Medulla oblongata (tissue), 1 donor: ENCODE data around the gene TRIB2.
"Not testable (repeated sequence)": the region's sequence is repeated elsewhere in the genome, so short reads cannot be mapped to it uniquely, and the experiment has no call there.

ENCODE experiments used
- DNase-seq: peaks from one replicate; pipeline ENCODE4 v3.0.0-alpha.2; 2015; ENCODE audit errors: extremely low spot score

Gene TRIB2

DNA sequence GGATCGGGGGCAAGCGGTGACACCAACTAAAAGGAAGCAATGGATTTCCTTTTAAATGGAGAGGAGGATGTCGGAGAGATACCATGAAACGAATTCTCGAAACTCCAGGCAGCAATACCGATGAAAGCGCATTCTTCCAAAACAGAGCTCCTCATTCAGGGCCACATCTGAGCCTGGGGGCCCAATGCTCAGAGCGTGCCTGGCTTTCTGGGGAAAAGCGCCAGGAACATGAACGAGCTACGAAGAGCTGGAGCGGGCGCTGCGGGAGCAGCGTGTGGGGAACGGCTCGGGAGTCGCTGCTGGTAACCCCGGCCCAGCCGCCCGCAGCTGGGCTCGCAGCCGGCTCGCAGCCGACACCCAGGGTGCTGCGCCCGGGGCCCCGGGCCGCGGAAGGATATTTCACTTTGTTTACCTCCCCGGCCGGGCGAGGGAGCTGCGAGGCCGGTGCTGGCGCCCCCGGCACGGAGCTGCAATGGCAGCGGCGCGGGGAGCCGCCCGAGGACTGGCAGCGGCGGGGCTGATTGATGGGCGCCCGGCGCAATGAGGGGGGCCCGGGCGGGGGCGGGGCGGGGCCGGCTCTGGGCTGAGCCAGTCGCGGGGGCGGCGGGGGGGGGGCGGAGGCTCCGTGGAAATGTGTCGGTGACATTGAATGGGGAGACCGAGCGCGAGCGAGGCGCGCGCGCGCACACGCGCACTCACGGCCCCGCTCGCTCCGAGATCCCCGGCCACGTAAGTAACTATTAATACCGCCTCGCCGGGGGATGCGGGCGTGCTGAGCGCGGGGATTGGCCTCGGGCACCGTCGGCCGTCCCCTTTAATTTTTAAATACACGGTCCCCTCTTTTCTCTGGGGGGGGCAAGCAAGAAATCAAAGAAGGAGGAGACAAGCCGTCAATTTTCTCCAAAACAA, at the start of gene TRIB2:
TSS of gene TRIB2 (plus strand) at position 655 of the 909 bp plus-strand sequence. CDS start 1,372 bp downstream, outside the sequence.
- peak; percentile 91 for DNase-seq

DNA sequence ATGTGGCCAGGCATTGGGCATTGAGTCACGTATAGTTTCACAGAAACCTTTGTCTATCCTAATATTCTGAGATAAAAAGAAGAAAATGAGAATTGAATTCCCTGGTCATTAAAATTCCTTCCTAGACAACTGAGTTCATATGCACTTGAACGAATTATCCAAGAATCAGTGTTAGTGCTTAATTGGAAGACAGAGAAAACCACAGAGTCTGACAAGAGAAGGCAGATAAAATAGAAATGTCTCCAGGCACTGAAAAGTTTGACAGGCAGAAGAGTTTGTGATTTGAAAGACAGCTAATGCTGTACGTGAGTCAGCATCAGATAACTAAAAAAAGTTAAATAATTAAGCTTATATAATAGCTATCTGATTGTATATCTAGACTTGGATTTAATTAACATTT, 47.7 kb upstream of the TRIB2 start:
- DNase-seq = no peak

DNA sequence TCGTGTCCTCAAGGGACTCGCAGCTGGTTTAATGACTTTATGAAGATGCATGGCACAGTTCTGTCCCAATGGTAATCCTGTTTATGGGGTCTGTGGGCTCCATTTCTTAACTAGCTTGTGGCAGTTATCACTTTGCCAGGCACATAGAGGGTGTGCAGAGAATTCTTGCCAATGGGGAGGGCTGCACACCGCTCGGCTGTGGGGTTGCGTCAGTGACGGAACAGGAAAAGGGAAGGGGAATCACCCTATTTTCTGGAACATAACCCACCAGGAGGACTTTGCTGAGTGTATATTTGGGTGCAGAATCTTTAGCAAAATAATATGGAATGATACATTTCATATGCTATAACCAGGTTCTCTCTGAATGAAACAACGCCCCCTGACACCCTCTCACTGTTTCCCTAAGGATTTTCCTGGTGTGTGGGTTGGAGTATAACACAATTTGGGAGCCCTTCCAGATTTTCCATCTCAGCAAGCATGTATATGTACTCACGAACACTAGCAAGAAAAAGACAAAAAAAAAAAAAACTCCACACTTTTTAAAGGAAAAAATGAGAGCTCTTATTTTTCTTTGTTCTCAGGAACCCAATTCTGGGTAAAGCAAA, 43.9 kb upstream of the TRIB2 start:
- no peak for DNase-seq

DNA sequence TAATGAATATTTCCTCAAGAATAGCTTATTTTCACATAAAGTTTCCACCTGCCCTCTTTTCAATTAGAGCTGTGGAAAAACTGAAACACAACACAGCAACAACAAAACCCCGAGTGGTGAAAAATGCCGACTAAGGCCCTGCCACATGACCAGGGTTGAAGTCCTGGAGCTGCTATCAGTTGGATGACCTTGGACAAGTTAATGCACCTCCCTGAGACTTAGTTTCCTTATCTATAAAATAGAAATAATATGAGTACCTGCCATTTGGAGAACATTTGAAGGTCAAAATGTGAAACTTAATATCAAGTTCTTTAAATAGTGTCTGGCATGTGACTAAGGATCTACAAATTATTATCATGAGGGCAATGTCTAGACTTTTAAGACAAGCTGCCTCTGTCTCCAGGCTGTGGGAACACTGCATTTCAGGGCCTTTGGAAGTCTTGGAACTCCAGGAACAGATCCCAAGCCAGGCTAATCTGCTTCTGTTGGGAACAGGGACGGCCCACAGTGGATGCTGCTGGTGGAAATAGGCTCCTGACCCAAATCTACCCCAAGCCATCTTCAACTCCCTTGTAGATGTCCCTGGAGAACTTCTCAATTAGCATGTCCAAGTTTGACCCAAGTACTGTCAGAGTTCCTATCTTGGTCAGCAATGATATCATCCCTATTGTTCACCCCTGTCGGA, 42.0 kb upstream of the TRIB2 start:
- DNase-seq = no peak

DNA sequence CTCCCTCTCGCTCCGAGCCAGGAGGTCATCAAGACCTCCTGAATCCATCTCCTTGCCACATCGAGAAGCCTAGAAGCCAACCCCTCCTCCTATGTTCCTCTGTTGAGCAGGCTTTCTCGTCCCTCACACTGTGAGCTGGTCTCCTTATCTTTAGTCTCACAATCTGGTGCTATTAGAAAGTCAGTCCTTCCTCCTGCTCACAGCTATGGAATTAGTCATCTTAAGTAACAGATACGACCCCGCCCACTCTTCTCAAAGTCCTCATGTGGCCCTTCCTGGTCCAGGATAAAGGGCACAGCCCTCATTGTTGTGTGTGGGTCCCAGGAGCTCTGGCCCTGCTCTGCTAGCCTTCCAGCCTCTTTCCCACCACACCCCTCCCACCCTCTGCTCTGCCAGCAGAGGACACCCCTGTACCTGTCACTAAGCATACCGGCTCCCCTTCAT, 41.4 kb upstream of the TRIB2 start:
- DNase-seq = no peak

DNA sequence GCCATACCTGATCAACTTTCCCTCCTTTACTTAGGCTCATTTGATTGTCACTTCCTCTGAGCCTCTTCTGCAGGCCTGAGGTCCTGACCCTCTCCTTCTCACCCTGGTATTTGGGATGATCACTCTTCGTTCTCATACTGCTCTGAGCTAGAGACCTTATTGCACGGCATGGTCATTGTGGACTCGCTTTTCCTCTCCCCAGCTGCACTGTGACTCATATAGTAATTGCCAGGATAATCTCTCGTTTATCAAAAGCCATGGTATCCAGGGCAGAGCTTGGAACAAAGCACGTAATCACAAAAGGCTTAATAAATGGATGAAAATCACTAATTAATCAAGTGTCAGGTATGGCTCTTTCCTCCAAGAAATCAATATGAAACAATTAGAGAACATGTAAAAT, 40.9 kb upstream of the TRIB2 start:
- no peak for DNase-seq

DNA sequence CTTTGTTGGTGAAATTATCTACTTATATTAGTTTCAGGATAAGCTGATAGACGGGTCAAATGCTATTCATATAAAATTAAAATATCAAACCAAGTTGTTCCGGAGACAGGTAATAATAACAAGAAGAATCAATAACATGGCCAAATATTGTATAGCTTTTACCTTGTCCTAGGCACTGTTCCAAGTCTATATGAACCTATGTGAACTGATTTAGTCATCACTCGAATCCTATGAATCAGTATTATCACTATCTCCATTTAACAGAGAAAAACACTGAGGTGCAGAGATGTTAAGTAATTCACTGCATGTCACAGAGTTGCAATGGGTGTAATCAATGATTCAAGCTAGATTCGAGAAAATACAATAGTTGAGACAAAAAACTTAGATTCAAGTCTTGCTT, 40.0 kb upstream of the TRIB2 start:
- no peak for DNase-seq

DNA sequence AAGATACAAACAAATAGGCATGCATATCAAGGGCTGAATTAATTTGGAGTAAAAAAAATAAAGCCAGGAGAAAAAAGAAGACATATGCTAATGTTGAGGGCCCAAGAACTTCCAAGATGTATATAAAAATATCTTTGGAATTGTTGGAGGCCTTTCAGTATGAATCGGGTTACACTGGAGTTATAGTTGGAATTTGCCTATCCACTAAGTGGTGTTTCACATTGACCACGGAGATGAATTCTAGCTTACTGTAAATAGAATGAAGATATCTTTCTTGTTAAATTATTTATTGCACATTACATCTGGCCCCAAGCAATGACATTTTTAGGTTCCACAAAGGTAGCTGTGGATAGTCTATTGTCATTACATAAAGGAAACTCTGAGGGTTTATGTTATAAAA, 38.5 kb upstream of the TRIB2 start:
- DNase-seq = no peak

DNA sequence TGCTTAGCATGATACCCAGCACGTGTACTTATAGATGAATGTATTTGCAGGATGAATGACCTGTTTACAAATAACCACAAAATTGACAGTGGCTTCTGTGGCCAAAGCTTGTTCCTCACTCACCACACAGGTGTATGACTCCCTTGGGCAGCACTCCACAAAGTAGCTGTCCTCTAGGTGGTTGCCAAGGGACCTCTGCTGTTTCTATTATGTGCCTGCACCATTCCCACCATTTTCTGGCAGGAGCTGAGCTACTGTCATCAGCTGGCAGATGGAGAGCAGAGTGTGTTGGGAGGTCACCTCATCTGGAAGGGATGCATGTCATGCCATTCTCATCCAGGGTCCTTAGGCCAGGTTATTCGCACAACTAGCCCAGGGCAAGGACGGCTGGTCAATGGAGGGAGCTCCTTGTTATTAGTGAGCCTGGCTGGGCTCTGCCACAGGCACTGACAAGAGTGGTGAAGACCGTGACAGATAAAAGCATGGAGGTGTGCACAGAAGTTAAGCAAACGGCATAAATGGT, 37.1 kb upstream of the TRIB2 start:
- DNase-seq = no peak

DNA sequence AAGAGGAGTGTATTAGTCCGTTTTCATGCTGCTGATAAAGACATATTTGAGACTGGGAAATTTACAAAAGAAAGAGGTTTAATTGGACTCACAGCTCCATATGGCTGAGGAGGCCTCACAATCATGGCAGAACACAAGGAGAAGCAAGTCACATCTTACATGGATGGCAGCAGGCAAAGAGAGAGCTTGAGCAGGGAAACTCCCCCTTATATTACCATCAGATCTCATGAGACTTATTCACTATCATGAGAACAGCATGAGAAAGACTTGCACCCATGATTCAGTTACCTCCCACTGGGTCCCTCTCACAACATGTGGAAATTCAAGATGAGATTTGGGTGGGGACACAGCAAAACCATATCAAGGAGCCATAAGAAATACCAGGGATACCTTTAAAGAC, 36.6 kb upstream of the TRIB2 start:
- not testable (repeated sequence) for DNase-seq

DNA sequence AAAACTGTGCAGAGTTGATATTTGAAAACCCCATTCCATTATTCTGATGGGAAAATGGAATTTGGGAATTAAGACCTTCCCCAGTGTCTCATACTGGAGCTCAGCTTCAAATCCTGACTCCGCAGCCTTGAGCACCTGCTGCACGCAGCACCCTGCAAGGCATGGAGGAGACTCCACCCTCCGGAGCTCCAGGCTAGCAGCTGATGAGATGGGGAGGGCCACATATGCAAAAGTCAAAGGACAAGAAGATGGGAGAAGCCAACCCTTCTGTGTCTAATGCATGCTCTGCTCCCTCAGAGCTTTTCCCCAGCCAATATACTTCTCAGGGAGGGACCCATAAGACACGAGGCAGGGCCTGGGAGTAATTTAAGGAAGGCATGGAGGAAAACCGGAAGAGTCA, 34.7 kb upstream of the TRIB2 start:
- no peak for DNase-seq

DNA sequence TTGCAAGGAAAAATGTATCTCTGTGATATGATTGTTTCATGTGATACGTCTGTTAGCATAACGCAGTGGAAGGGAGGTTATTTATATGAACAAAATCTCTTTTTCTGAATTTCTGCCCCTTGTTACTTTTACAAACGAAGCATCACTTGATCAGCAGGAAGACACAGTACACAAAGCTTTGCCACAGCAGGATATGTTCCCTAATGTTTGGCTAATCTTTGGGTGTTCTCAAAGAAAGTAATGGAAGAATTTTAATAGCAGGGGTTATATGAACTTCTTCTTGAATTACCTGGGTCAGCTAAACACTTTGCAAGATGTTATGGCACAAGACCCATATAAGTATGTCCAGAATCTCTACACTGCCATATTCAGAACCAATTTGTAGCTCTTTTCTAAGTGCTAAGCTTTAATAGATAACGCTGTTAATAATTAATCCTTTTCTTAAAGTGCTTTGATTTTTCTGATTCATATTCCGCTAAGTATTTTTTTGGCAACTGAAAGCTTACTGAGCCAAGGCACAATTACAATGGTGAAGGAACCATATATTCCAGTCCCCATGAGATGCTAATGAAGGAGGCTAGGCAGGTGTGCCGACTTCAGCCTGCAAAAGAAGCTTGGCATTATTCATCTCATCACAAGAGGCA, 33.2 kb upstream of the TRIB2 start:
- DNase-seq = no peak

DNA sequence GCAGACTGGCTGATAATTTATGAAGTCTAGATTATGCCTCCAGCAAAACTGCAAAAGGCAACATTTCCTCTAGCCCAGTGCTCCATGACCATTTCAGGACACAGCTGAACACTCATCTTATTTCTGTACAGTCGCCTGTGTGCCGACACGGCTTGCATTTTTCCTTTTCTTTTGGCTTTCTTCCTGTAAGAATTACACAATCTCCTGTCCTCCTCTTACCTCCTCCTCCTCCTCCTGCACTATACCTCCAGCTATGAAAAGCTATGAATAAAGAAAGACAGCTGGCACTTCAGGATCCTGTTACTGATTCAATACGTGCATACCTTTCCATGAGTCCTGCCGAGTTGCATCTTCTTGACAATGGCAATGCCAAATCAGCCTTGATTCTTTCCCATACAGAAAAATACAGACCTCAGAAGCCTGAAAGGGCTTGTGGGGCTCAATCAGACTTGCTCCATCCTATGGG, 32.2 kb upstream of the TRIB2 start:
- DNase-seq = no peak

DNA sequence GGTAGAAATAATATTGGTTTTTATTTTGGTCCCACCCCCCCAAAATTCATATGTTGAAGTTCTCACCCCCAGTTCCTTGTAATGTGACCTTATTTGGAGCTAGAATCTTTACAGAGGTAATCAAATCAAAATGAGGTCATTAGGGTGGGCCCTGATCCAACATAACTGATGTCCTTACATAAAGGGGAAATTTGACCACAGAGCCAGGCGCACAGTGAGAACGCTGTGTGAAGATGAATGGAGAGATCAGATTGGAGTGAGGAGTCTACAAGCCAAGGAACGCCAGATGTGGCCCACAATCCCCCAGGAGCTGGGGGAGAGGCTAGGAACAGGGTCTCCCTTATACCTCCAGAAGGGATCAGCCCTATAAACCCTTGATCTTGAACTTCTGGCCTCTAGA, 31.6 kb upstream of the TRIB2 start:
- no peak for DNase-seq

DNA sequence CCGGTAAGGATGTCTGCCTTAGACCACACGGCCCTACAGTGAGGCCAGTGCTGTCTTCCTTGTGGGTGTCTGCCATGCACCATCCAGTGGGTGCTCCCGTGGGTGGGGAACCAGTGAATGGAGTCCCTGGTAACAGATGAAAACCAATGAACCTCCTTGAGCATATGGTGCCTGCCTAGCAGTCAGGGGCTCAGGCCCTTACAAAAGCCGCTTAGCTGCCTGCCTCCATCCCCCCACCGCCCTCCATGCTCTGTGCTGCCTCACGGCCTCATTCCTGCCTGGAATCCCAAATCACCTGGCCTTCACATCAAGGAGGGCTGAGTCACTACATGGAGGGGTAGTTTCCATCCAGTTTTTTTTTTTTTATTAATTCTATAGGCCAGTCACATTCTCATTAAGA, 30.8 kb upstream of the TRIB2 start:
- DNase-seq = no peak

DNA sequence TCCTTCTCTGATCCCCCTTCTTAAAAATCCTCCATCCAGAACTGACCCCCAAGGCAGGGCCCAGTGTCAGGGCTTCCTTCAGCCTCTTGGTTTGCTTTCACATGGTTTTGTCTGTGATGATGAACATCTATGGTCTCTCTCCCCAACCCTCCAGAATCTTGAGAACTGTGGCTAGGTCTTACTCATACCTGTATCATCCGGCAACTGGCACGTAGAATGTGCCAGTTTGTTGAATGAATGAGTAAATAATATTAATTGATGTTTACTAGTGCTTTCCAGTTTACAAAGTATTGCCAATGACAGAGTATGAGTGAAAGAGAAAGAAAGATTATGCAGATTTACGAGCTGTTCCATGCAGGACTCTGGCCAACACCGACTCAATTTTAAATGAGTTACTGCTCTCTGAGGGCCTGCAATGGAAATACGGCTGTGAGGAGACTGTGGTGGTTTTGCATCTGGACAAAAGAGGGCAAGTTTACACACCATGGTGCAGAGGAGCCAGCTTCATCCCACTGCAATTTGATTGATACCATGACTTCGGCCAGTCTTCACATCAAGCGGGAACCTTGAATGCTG, 29.9 kb upstream of the TRIB2 start:
- no peak for DNase-seq

DNA sequence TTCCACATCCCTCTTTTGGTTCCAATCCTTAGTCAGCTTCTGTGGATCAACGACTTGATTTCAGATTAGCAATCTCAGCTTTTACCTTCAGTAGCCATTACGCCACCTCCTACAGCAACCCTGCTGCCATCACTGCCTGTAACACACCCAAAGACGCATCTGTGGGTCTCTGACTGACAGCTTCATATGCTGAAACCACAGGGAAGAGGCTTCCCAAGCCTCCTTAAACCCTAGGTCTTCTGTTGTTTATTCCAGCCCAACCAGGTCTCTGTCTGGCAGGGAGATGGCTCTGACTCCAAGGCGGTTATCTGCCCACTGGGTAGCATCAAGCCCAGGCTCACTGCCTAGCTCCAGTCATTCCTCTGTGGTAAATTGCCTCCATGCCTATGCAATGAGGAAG, 28.6 kb upstream of the TRIB2 start:
- no peak for DNase-seq

DNA sequence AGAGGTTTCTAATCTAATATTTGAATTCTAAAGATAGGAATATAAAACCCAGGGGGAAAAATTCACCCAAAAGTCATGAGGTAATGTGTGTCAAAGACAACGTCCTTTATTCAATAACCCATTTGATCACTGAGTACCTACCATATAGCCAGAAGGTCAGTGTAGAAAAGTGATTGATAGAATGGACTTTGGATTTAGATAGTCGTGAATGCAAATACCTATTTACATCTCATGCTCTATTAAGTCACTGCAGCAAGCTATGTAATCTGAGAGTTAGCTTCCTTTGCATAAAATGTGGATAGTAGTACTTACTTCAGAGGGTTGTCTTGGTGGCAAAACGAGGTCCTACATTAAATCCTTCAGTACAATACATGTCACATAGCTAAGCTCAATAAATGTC, 27.8 kb upstream of the TRIB2 start:
- no peak for DNase-seq

DNA sequence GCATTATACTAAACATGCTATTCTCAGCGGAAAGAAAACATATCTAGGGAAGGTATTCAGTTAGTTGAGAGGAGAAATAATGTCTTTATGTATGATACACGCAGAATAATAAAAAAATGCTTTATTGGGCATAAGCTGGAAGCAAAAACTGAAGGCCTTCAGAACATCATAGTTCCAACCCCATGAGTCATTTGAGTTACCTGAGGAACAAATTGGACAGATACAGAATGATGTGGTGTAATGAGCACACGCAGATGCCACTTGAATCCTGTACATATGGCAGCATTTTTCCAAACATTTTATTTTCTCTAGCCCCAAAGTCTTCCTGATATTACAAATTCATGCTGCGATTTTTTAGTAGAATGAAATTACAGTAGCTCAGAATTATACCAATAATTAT, 23.2 kb upstream of the TRIB2 start:
- DNase-seq = no peak

DNA sequence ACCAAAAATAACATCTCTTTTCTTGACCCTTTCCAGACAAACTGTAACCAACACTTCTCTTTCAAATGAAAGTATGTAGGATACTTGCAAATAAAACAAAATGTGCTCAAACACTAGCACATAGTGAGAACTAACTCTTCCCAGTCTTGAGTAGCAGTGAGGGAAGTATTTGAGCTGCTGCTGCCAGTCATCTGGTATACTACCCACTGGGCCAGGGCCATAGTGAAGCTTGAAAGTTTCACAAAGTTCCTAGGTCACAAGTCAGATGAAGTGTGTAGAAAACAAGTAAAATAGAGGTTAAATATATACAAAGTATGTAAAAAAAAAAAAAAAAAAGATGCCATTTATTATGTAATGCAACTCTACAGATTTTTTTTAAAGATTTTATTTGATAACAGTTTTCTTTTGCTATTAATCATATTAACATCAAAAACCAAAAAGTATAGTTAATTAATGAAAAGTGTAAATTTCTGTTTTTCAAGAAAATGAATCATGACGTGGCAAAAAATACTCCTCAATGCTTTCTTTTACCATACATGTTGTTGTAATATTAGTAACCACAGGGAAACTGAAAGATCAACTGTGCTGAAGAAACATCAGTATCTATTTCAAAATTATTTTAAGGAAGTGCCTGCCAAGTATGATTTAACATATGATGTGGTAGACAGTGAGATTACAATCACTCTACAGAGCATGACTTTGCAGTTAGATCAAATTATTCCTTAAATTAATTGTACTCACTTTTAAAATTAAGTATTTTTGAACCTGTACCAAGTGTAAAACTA, 21.6 kb upstream of the TRIB2 start:
- no peak for DNase-seq

DNA sequence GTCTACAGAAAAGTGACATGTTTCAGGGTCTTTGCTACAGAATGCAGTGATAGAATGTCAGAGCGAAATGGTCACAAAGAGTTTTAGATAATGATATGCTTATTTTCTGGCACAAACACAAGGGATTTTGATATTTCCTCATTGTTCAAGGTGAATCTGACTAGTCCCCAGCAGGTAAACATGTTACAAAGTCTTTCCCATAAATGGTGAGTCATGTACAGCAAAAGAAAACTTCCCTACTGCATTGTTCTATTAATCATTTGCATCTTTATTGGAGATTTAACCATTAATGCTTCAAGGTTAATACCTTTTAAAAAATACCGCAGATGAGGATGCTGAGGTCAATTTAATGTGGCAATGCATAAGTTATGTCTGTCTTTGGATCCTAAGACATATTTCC, 19.1 kb upstream of the TRIB2 start:
- no peak for DNase-seq
